ENCODE measurements around the gene C16orf54.

DNA sequence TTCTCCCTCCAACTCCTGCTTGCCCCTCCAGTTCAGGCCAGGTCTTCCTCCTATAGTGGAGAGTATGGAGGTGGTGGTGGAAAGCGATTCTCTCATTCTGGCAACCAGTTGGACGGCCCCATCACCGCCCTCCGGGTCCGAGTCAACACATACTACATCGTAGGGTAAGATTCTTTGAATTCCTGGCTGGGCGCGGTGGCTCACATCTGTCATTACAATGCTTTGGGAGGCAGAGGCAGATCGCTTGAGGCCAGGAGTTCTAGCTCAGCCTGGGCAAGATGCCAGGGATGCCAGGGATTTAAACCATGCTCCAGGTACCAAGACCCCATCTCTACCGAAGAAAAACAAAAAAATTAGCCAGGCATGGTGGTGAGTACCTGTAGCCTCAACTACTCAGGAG lies 33.7 kb upstream of the C16orf54 start:
- TF ChIP-seq GATA2 (IDR thresholded peaks at IDR 0.05; ENCODE audit: low read depth, low read length) (no peak), GATA3 (IDR thresholded peaks at IDR 0.05; ENCODE audit: low read depth, low read length) (no peak)

Measured in SH-SY5Y (cell line).